HG02642 (cell line): Measurements from ENCODE around the gene LAMB1.

Experiments
- ATAC-seq: cut with Tn5 transposase; IDR thresholded peaks from one replicate; pipeline ENCODE4 v1.9.1; 2021; ENCODE audit warnings: mild to moderate bottlenecking; ENCODE audit not compliant: unreplicated experiment, poor library complexity

LAMB1 gene

GRCh38 chr7:108000875-108001763 is 1.8 kb downstream of the LAMB1 start:
- no peak for ATAC-seq

GRCh38 chr7:107999779-108000560 is 3.0 kb downstream of the LAMB1 start:
- no peak for ATAC-seq

GRCh38 chr7:107998660-107999480 is 4.1 kb downstream of the LAMB1 start:
- no peak for ATAC-seq

GRCh38 chr7:107998150-107998549 is 4.8 kb downstream of the LAMB1 start:
- ATAC-seq, result no peak

GRCh38 chr7:107996072-107996882 is 6.7 kb downstream of the LAMB1 start:
- no peak for ATAC-seq

- no peak for ATAC-seq
Observed at GRCh38 chr7:107995184-107996071, 7.5 kb downstream of the LAMB1 start.

- ATAC-seq, result no peak
Observed at GRCh38 chr7:107994421-107995030, 8.4 kb downstream of the LAMB1 start.

- ATAC-seq, result no peak
Observed at GRCh38 chr7:107993891-107994291, 9.1 kb downstream of the LAMB1 start.

GRCh38 chr7:107989618-107990373 is 13.2 kb downstream of the LAMB1 start:
- ATAC-seq, result no peak

- no peak for ATAC-seq
Observed at GRCh38 chr7:107982918-107983389, 20.0 kb downstream of the LAMB1 start.

- no peak for ATAC-seq
Observed at GRCh38 chr7:107982042-107982840, 20.7 kb downstream of the LAMB1 start.

- no peak for ATAC-seq
Observed at GRCh38 chr7:107981466-107981865, 21.5 kb downstream of the LAMB1 start.

- ATAC-seq, result no peak
Observed at GRCh38 chr7:107980671-107981190, 22.2 kb downstream of the LAMB1 start.

- no peak for ATAC-seq
Observed at GRCh38 chr7:107980171-107980570, 22.8 kb downstream of the LAMB1 start.

- ATAC-seq, result no peak
Observed at GRCh38 chr7:107978815-107979408, 24.0 kb downstream of the LAMB1 start.

GRCh38 chr7:107977048-107977447 is 25.9 kb downstream of the LAMB1 start:
- no peak for ATAC-seq
